AG09319 (cell line): ENCODE data around the gene NOD1.
A peak's percentile ranks its signal among the peaks of the same experiment; 100 is the strongest.

Source experiments
- DNase-seq: peaks from one replicate; pipeline ENCODE4 v3.0.0-alpha.2; 2010; ENCODE audit warnings: low read depth; ENCODE audit errors: extremely low read depth
- CTCF ChIP-seq: IDR thresholded peaks from 2 replicates; pipeline ENCODE4 v1.5.1; 2011; ENCODE audit warnings: low read depth, mild to moderate bottlenecking, inconsistent platforms, low read length, moderate library complexity

Gene NOD1

GRCh38 chr7:30472784-30473775 is 5.5 kb downstream of the NOD1 start:
- TF ChIP-seq CTCF: no peak
- DNase-seq: no peak

- DNase-seq: no peak
Measured at GRCh38 chr7:30472081-30472783, 6.4 kb downstream of the NOD1 start.

GRCh38 chr7:30471205-30471604 is 7.4 kb downstream of the NOD1 start:
- DNase-seq: no peak

More at GRCh38 chr7:30472081-30472783, 6.4 kb downstream of the NOD1 start:
- no peak for TF ChIP-seq CTCF

GRCh38 chr7:30470771-30471170 is 7.8 kb downstream of the NOD1 start:
- DNase-seq: no peak
- TF ChIP-seq CTCF: no peak

More at GRCh38 chr7:30471205-30471604, 7.4 kb downstream of the NOD1 start:
- no peak for TF ChIP-seq CTCF

GRCh38 chr7:30470163-30470770 is 8.3 kb downstream of the NOD1 start:
- DNase-seq: no peak
- TF ChIP-seq CTCF: no peak

- peak; percentile 98 for DNase-seq
- TF ChIP-seq CTCF: peak; percentile 62
Measured at GRCh38 chr7:30469303-30469702, 9.3 kb downstream of the NOD1 start.

- no peak for TF ChIP-seq CTCF
- no peak for DNase-seq
Measured at GRCh38 chr7:30468791-30469190, 9.8 kb downstream of the NOD1 start.
